Fibroblast of mammary gland (primary cell): ENCODE measurements around the gene CMIP.
A peak's percentile ranks its signal among the peaks of the same experiment; 100 is the strongest.

ENCODE experiments used
- DNase-seq: peaks from one replicate; pipeline ENCODE4 v3.0.0-alpha.2; 2010; ENCODE audit warnings: low read depth
- H3K4me3 ChIP-seq: 2 replicates; pipeline ENCODE4 v1.5.1; 2011; ENCODE audit warnings: low read depth, mild to moderate bottlenecking, low read length, moderate library complexity; ENCODE audit not compliant: control insufficient read depth
- CTCF ChIP-seq: conservative IDR thresholded peaks from 2 replicates; pipeline ENCODE4 v1.5.1; 2011; ENCODE audit warnings: low read depth, low read length, inconsistent platforms; ENCODE audit not compliant: control insufficient read depth, insufficient read depth

The CMIP gene

GRCh38 chr16:81606039-81606438 lies 161.4 kb downstream of the CMIP start:
- no peak for DNase-seq
- TF ChIP-seq CTCF = no peak
- no peak overlapping the region for H3K4me3 ChIP-seq

GRCh38 chr16:81607006-81607405 lies 162.4 kb downstream of the CMIP start:
- DNase-seq = no peak
- H3K4me3 ChIP-seq = no peak overlapping the region

GRCh38 chr16:81607805-81608522 lies 163.4 kb downstream of the CMIP start:
- H3K4me3 ChIP-seq = no peak overlapping the region
- DNase-seq = no peak
- no peak for TF ChIP-seq CTCF

More at GRCh38 chr16:81607006-81607405, 162.4 kb downstream of the CMIP start:
- TF ChIP-seq CTCF = no peak

GRCh38 chr16:81608523-81609209 lies 164.1 kb downstream of the CMIP start:
- no peak for TF ChIP-seq CTCF
- no peak overlapping the region for H3K4me3 ChIP-seq
- DNase-seq = peak; percentile 76

- no peak for TF ChIP-seq CTCF
- no peak for DNase-seq
- no peak overlapping the region for H3K4me3 ChIP-seq
These were observed 164.8 kb downstream of the CMIP start for GRCh38 chr16:81609323-81609892.

- peak; percentile 76 for DNase-seq
- no peak overlapping the region for H3K4me3 ChIP-seq
- no peak for TF ChIP-seq CTCF
These were observed 165.7 kb downstream of the CMIP start for GRCh38 chr16:81610144-81610842.
